ENCODE data around the gene DCAF4.

The DCAF4 gene

GRCh38 chr14:72926292-72927028, at the start of gene DCAF4:
Gene DCAF4 (plus strand): TSS chr14:72926464. CDS start chr14:72937979, 11,515 bp downstream.
- DNase-seq, result peak; percentile 91

GRCh38 chr14:72876710-72877063, 49.6 kb upstream of the DCAF4 start:
- no peak for DNase-seq

GRCh38 chr14:72878746-72879145, 47.5 kb upstream of the DCAF4 start:
- DNase-seq, result no peak

DNA sequence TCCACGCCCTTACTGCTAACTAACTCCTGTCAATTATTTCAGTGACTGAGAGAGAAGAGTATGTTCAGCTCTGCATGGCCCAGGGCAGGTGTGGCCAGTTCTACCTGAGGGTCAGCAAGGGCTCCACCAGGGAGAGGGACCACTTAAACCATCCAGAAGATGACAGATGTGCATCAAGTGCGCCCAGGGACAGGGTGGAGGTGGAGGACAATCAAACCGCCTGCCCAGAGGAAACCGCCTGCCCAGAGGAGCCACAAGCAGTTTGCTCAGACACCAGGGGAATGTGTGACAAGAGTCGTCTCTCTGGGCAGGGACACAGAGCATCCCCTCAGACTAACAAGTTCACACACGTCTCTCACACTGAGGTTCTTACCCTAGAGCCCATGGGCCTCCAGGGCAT, 46.8 kb upstream of the DCAF4 start:
- no peak for DNase-seq

- DNase-seq, result no peak
These were observed 46.1 kb upstream of the DCAF4 start for GRCh38 chr14:72880164-72880563.

DNA sequence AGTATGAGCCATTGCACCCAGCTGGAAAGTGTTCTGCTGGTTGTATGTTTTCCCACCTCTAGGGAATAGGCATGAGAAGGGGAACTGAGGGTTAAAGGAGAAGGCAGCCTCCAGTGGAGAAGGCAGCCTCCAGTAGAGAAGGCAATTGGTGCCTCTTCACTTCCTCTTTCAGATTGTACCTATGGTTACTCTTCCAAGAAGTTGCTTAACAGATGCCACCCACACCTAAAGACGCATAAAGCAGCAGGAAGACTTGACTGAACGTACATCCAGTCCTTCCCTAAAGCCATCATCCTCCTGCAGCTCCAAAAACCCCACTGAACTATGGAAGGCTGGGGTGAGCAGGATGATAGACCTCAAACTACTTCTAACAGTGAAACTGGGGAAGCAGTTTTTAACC, 45.4 kb upstream of the DCAF4 start:
- no peak for DNase-seq

DNA sequence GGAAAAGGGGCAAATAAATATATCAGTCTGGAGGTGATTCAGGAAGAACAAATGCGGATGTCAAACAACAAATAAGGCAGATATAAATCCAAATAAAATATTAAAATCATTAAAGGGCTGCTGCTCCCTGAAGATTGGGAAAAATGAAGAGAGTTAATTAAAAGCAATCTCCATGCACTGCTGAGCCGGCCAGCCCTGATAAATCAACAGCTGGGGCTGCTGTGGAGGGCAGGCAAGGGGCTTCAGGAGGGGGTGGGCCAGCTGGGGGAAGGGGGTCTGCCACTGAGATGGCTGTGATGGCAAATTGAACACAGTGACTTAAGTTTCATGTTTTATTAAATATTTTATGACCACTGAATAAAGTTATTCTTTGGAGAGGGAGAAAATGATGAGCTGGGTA, 44.7 kb upstream of the DCAF4 start:
- no peak for DNase-seq

DNA sequence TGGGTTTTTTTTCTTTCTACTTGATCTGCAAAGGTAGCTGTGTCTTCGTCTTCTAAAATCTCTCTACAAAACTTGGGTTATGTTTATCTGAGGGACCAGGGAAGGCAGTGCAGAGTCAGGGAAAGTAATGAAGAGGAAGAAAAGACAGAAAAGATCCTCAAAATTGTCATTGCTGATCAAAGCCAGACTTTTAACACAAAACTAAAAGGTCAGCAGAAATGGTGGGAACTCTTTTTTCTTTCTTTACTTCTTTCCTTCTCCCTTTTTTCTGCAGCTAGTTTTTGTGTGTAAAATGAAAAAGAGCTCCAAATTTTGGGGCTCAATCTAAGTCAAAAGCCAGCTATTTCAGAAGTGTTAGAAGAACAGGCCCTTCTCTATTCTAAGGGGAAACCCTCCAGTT, 44.2 kb upstream of the DCAF4 start:
- no peak for DNase-seq

DNA sequence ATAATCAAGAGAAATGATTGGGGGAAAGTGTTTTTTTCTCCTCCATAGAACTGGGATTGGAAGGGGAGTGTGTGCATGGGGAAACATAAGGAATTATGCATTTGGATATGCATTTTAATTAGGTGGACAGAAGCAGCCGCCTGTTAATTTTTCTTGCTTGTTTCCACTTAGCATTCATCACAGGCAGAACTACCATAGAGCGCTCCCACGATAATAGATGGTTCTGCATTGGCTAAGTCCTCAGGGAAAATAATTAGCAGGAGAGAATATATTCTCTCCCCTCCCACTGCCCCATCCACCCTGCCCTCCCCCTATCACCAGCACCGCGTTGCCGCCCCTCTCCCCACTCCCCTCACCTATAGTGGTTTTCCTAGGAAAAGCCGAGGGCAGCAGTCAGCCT, 43.8 kb upstream of the DCAF4 start:
- no peak for DNase-seq

DNA sequence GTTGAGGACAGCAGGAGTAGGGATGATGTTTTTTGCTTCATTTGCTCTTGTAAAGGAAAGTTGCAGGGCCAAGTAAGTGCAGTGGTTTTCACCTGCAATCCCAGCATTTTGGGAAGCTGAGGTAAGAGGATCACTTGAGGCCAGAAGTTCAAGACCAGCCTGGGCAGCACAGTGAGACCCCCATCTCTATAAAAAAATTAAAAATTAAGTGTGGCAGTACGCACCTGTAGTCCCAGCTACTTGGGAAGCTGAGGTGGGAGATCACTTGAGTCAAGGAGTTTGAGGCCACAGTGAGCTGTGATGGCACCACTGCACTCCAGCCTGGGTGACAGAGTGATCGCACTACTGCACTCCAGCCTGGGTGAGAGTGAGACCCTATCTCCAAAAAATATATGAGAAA, 43.2 kb upstream of the DCAF4 start:
- DNase-seq, result no peak

GRCh38 chr14:72883961-72884360, 42.3 kb upstream of the DCAF4 start:
- DNase-seq, result no peak

- DNase-seq, result no peak
These were observed 41.9 kb upstream of the DCAF4 start for GRCh38 chr14:72884386-72884785.

GRCh38 chr14:72887514-72887913, 38.8 kb upstream of the DCAF4 start:
- DNase-seq, result no peak

DNA sequence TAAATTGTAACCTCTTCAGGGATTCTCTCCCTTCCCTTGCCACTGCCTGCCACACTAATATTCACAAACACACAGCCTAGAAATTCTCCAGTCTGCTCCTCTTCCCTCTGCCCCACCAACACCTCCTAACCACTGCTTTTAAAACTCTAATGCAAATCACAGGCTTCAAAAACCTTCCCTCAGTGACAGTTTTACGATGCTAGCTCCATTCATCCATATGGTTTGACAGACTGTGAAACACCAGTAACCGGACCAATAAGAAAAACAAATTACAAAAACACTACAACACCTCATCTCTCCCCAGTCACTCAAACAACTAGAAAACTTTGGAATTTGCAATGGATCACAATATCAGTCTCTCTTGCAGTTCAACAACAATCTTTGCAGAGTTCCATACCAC, 38.1 kb upstream of the DCAF4 start:
- no peak for DNase-seq

DNA sequence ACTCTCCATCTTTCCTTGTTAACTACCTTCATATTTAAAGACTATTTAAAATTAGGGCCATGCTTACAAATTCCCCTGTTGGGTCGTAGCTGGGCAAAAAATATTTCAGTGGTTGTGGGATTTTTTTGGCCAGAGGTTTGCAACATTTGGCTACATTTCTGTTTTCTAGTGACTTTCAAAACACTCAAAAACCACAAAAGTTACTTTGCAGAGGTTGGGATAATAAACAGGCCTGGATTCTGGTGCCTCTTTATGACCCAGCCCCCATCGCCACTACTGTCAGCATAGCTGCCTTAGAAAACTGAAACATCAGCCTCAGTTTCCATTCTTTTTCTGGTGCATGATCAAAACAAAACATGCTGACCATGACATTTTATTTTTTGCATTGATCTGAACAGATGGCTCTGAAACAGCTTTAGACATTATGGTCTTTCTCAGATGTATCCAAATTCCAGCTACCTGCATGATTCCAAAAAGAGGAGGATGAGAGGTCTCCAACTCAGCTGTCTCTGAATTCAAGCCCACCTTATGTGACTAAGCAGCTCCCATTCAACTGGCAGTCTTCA, 37.5 kb upstream of the DCAF4 start:
- no peak for DNase-seq

DNA sequence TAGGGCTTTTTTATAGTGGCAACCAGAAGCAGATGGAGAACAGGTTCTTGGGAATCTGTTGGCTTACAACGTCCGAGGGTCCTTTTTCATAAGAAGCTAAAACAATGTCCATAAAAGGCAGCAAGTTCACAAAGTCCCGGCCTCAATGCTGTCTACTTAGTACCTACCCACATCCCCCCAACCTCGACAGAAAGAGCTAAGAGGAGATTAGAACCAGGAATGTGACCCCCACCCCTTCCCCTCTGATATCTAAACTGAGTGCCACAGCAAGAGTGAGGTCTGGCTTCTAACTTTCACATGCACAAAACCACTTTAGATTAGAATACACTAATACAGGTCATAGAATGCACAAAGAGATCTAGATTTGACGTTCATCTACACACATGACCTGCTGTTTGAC, 36.9 kb upstream of the DCAF4 start:
- DNase-seq, result no peak

DNA sequence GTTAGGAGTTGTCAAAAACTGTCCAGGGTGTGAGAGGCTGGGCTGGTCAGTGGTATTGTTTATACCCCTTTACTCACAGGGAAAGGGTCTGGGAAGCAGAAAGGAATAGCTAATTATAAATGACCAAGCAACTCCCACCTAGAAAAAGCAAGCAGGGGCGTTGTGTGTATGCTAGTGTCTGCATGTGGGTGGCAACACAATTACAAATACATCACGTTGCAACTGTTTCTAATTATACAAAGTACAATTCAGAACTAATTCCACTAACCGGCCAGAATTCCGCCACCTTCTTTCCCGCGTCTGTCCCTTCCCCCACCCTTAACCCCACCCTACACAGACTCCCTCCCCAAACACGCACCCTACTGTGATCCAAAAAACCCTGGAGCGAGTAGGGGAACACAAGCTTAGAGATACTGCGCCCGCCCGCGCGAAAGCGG, 34.6 kb upstream of the DCAF4 start:
- no peak for DNase-seq

GRCh38 chr14:72892103-72892878, 34.0 kb upstream of the DCAF4 start:
- DNase-seq, result peak; percentile 20

DNA sequence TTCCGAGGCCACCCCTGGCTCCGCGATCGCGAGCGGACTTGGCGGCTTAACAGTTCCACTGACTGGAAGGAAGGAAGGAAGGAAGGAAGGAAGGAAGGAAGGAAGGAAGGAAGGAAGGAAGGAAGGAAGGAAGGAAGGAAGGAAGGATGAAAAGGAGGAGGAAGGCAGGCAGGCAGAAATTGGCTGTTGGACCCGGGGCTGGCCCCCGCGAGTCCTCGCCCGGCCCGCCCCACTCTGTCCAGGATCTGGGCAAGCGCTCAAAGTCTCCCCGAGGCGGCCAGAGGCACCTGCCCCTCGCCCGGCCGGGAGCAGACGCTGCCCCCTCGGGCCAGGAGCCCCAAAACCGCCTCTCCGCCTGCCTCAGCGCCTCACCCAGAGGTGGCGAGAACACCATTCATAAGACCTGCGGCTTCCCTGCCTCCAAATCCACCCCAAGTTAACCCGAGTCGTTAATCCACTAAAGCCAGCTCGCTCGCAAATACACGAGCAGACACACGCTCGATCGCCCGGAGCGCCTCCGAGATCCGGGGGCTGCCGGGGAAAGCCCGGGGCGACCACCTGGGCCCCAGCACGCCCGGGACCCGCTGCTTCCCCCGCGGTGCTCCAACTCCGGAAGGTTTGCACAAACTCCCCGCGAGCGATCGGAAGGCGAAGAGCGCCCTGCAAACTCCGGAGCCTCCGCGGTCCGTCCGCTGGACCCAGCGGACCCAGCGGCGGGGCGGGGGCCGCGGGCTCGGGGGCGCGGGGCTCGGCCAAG, 33.2 kb upstream of the DCAF4 start:
- peak; percentile 32 for DNase-seq

DNA sequence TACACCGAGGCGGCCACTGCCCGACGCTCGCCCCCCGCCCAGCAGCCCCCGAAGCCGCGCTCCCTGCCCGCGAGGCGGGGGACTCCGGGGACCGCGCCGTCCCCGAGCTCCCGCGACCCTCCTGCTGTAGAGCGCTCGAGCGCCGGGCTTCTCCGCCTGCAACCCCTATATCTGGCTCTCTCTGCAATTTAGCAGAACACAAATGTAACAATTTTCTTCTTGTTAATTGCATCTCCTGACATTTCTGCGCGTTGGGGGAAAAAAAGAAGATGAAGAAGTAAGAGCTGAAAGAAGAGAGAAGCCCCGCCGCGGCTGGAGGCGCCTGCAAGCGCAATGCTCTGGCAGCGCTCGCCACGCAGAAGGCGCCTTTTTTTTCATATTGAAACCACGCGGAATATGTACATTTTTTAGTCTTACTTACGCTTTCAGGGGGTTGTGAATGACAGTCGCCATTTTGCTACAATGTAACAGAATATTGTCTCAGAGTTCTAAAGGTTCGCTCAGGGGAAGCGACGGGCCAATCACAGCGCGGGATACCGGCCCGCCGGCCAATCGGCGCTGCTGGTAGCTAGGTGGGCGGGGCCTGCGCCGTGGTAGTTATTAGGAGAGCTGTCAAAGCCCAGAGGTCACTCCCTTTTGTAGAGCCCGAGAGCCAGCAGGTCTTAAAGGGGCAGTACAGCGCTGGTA, 32.5 kb upstream of the DCAF4 start, which contains the start of gene DPF3:
Gene DPF3, minus strand, starts transcription at position 466 of the 687 bp plus-strand sequence. Its CDS starts 13 bp downstream, at position 453.
- peak; percentile 93 for DNase-seq

DNA sequence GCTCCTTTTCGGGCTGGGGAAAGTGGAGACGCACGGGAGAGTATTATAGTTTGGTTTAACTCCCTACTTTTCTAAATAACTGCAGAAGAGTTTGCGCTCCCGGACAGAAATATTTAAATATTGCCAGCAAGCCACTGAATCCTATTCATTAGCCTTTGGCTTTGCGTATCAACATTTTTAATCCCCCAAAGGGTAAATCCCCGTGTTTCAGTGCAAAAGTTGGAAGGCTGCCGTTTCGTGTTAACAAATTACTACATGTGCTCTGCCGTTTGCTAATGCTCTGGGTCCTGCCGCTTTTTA, 32.0 kb upstream of the DCAF4 start:
- DNase-seq, result no peak

- peak; percentile 5 for DNase-seq
These were observed 31.5 kb upstream of the DCAF4 start for GRCh38 chr14:72894623-72895378.
